NT2/D1 (cell line): Measurements from ENCODE around the gene PADI6.

Source experiments
- SUZ12 ChIP-seq: IDR thresholded peaks from 2 replicates; pipeline ENCODE4 v1.6.1; 2011; ENCODE audit not compliant: insufficient read length, insufficient read depth; ENCODE audit errors: extremely low read depth
- YY1 ChIP-seq: IDR thresholded peaks from 2 replicates; pipeline ENCODE4 v1.6.1; 2011; ENCODE audit not compliant: insufficient read length, insufficient read depth

DNA sequence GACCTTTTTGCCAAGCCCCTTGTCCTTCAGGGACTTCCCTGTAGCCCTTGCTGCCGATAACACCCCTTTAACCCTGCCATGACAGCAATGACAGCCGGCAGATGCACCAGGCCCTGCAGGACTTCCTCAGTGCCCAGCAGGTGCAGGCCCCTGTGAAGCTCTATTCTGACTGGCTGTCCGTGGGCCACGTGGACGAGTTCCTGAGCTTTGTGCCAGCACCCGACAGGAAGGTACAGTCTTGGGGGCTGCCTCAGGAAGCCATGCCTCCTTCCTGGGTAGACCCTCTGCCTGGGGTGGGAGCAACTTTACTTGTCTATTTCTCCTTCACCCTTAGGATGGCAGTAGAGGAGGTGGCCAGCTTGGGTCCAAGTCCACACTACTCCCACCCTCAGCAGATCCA, 16.1 kb upstream of the PADI6 start:
- TF ChIP-seq YY1 (no peak), SUZ12 (no peak)
